OCI-LY1 (cell line): Measurements from ENCODE around the gene HCRTR1.

Source experiments
- H2AFZ ChIP-seq: fragments of 200-600 bp; sonication (generic), shearing (Covaris generic); 2 replicates; pipeline ENCODE4 v1.6.0; 2014; ENCODE audit warnings: antibody characterized with exemption, mild to moderate bottlenecking, low read length
- H3F3A ChIP-seq: fragments of 200-600 bp; sonication (generic), shearing (Covaris generic); 2 replicates; pipeline ENCODE4 v1.6.0; 2014; ENCODE audit warnings: mild to moderate bottlenecking, antibody characterized with exemption, low read length, moderate library complexity; ENCODE audit not compliant: insufficient read depth
- H3K27ac ChIP-seq: fragments of 200-600 bp; sonication (generic); 2 replicates; pipeline ENCODE4 v1.5.1; 2014; ENCODE audit warnings: low read length, mixed run types, mild to moderate bottlenecking, low read depth; ENCODE audit not compliant: poor library complexity, severe bottlenecking
- H3K27me3 ChIP-seq: fragments of 200-600 bp; sonication (generic); 2 replicates; pipeline ENCODE4 v1.6.0; 2014; ENCODE audit warnings: antibody characterized with exemption, mild to moderate bottlenecking, low read length, moderate library complexity; ENCODE audit not compliant: insufficient read depth
- H3K36me3 ChIP-seq: fragments of 200-600 bp; sonication (generic); 2 replicates; pipeline ENCODE4 v1.6.1; 2014; ENCODE audit warnings: mild to moderate bottlenecking, antibody characterized with exemption, low read length, moderate library complexity, mixed read lengths; ENCODE audit not compliant: insufficient read depth
- H3K4me1 ChIP-seq: fragments of 200-600 bp; sonication (generic); 2 replicates; pipeline ENCODE4 v1.5.1; 2014; ENCODE audit warnings: mild to moderate bottlenecking, low read length, moderate library complexity; ENCODE audit not compliant: insufficient read depth, severe bottlenecking
- H3K4me2 ChIP-seq: fragments of 200-600 bp; sonication (generic), shearing (Covaris generic); 2 replicates; pipeline ENCODE4 v1.6.1; 2014; ENCODE audit warnings: low read length
- H3K4me3 ChIP-seq: fragments of 200-600 bp; sonication (generic); 2 replicates; pipeline ENCODE4 v1.5.1; 2014; ENCODE audit warnings: low read length, low read depth, mild to moderate bottlenecking, mixed read lengths; ENCODE audit not compliant: poor library complexity, severe bottlenecking
- H3K79me2 ChIP-seq: fragments of 200-600 bp; shearing (Covaris generic); 2 replicates; pipeline ENCODE4 v1.6.1; 2016; ENCODE audit warnings: mixed run types, low read length, mixed read lengths; ENCODE audit not compliant: insufficient read depth
- H3K9ac ChIP-seq: fragments of 200-600 bp; sonication (generic), shearing (Covaris generic); 2 replicates; pipeline ENCODE4 v1.6.1; 2014; ENCODE audit warnings: mild to moderate bottlenecking, low read length, mixed read lengths
- H3K9me2 ChIP-seq: fragments of 200-600 bp; sonication (generic), shearing (Covaris generic); 2 replicates; pipeline ENCODE4 v1.6.1; 2014; ENCODE audit warnings: low read depth, mild to moderate bottlenecking, low read length, mixed read lengths
- H3K9me3 ChIP-seq: fragments of 200-600 bp; shearing (Covaris generic); 2 replicates; pipeline ENCODE4 v1.6.1; 2014; ENCODE audit warnings: low read length, mixed read lengths
- H4K20me1 ChIP-seq: fragments of 200-600 bp; sonication (generic), shearing (Covaris generic); 2 replicates; pipeline ENCODE4 v1.6.0; 2016; ENCODE audit warnings: mild to moderate bottlenecking, low read length; ENCODE audit not compliant: insufficient read depth
- EZH2 ChIP-seq: fragments of 200-600 bp; sonication (generic), shearing (Covaris generic); IDR thresholded peaks from 2 replicates; pipeline ENCODE4 v1.8.0; 2017; ENCODE audit warnings: borderline replicate concordance, mixed run types, mild to moderate bottlenecking, antibody characterized with exemption, low read length, moderate library complexity, mixed read lengths
- TF ChIP-seq, protein P1 (sequence below): fragments of 200-600 bp; sonication (generic), shearing (Covaris generic); IDR thresholded peaks from 2 replicates; pipeline ENCODE4 v1.5.1; 2017; ENCODE audit warnings: mild to moderate bottlenecking, antibody characterized with exemption, low read length, moderate library complexity, mixed read lengths

The HCRTR1 gene

DNA sequence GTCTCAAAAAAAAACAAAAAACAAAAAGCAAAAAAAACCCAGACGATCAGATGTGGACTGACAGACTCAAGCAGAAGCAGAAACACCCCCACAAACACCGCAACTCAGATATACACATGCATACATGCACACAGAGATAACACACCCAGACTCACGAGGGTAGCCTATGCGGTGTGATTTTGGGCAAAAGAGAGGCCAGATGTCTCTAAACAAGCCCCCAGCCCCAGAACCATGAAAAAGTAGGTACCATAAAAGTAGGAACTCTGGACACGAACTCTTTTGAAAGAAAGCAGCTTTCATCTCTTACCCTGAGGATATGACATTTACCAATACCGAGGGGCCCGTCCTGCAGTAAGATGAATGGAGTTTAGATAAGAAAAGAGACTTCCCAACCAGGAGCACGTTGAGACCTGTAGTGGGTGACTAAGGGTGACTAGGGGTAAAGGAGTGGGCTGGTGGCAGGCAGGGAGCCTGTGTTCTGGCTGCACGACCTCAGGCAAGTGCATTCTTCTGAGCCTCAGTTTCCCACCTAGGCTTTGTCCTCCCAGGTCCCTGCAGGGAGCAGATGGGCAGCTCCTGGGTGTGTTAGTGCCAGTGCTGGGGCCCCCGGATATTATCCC is 42.6 kb upstream of the HCRTR1 start:
- H3K4me2 ChIP-seq, result no peak overlapping the region
- TF ChIP-seq EZH2, result no peak
- TF ChIP-seq, protein P1, sequence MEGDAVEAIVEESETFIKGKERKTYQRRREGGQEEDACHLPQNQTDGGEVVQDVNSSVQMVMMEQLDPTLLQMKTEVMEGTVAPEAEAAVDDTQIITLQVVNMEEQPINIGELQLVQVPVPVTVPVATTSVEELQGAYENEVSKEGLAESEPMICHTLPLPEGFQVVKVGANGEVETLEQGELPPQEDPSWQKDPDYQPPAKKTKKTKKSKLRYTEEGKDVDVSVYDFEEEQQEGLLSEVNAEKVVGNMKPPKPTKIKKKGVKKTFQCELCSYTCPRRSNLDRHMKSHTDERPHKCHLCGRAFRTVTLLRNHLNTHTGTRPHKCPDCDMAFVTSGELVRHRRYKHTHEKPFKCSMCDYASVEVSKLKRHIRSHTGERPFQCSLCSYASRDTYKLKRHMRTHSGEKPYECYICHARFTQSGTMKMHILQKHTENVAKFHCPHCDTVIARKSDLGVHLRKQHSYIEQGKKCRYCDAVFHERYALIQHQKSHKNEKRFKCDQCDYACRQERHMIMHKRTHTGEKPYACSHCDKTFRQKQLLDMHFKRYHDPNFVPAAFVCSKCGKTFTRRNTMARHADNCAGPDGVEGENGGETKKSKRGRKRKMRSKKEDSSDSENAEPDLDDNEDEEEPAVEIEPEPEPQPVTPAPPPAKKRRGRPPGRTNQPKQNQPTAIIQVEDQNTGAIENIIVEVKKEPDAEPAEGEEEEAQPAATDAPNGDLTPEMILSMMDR, result no peak
- H3K27me3 ChIP-seq, result no peaks in the 10 kb centered on the region
- no peaks in the 10 kb centered on the region for H3K4me1 ChIP-seq
- H3K27ac ChIP-seq, result no peak overlapping the region
- H3K36me3 ChIP-seq, result no peaks in the 10 kb centered on the region
- no peaks in the 10 kb centered on the region for H3F3A ChIP-seq
- no peaks in the 10 kb centered on the region for H3K9me3 ChIP-seq
- H4K20me1 ChIP-seq, result no peaks in the 10 kb centered on the region
- no peak overlapping the region for H3K9ac ChIP-seq
- no peaks in the 10 kb centered on the region for H3K9me2 ChIP-seq
- H3K79me2 ChIP-seq, result no peaks in the 10 kb centered on the region
- no peak overlapping the region for H3K4me3 ChIP-seq
- no peak overlapping the region for H2AFZ ChIP-seq

- no peak overlapping the region for H2AFZ ChIP-seq
- no peaks in the 10 kb centered on the region for H3K79me2 ChIP-seq
- no peak overlapping the region for H3K4me2 ChIP-seq
- no peaks in the 10 kb centered on the region for H3K36me3 ChIP-seq
- TF ChIP-seq, protein P1, result no peak
- TF ChIP-seq EZH2, result no peak
- no peaks in the 10 kb centered on the region for H3K9me3 ChIP-seq
- H3K4me1 ChIP-seq, result no peaks in the 10 kb centered on the region
- no peaks in the 10 kb centered on the region for H3K9me2 ChIP-seq
- H3K27me3 ChIP-seq, result no peaks in the 10 kb centered on the region
- H4K20me1 ChIP-seq, result no peaks in the 10 kb centered on the region
- H3K4me3 ChIP-seq, result no peak overlapping the region
- no peaks in the 10 kb centered on the region for H3F3A ChIP-seq
- H3K27ac ChIP-seq, result no peak overlapping the region
- no peak overlapping the region for H3K9ac ChIP-seq
These were observed 41.9 kb upstream of the HCRTR1 start for GRCh38 chr1:31575369-31576140.

- no peaks in the 10 kb centered on the region for H4K20me1 ChIP-seq
- H3K4me2 ChIP-seq, result no peak within 1 kb of the TSS
- H3K79me2 ChIP-seq, result no peaks in the 10 kb centered on the region
- no peaks in the 10 kb centered on the region for H3K4me1 ChIP-seq
- H3K9me3 ChIP-seq, result no peaks in the 10 kb centered on the region
- H3K9ac ChIP-seq, result no peak within 1 kb of the TSS
- H3K4me3 ChIP-seq, result no peak within 1 kb of the TSS
- H3K36me3 ChIP-seq, result no peaks in the 10 kb centered on the region
- no peaks in the 10 kb centered on the region for H3F3A ChIP-seq
- no peaks in the 10 kb centered on the region for H3K9me2 ChIP-seq
- H3K27me3 ChIP-seq, result no peaks in the 10 kb centered on the region
- H2AFZ ChIP-seq, result no peak within 1 kb of the TSS
- TF ChIP-seq EZH2, result no peak
- TF ChIP-seq, protein P1, result no peak
- H3K27ac ChIP-seq, result no peak within 1 kb of the TSS
These were observed 41.3 kb upstream of the HCRTR1 start, which contains the start of gene TINAGL1 for GRCh38 chr1:31576201-31576669. TSS of gene TINAGL1 (plus strand) at chr1:31576515. CDS start at chr1:31577149, 634 bp downstream.
